ENCODE results near the gene SASH3. TPM values are rescaled to one million over a fixed set of nuclear protein-coding genes. Genes with fewer than 3 reads are reported as not detected.
"Not testable (repeated sequence)": the region's sequence is repeated elsewhere in the genome, so short reads cannot be mapped to it uniquely, and the experiment has no call there.

Gene SASH3
- total RNA-seq, 1 donor from 2014 or later = 14.0 TPM

GRCh38 chrX:129737916-129738315, 41.8 kb upstream of the SASH3 start:
- TF ChIP-seq CTCF (IDR thresholded peaks at IDR 0.05) (no peak), POLR2AphosphoS5 (IDR thresholded peaks at IDR 0.05; ENCODE audit: insufficient read depth in 1 of 2, low read depth in 1 of 2) (no peak), POLR2A (IDR thresholded peaks at IDR 0.05) (no peak)
- H3K27me3 ChIP-seq = no peaks in the 10 kb centered on the region
- H3K9me3 ChIP-seq = no peaks in the 10 kb centered on the region
- H3K4me1 ChIP-seq = peaks cover 10% of the 10 kb centered on the region
- H3K27ac ChIP-seq = peak overlapping the region; percentile 70
- no peaks in the 10 kb centered on the region for H3K36me3 ChIP-seq
- H3K4me3 ChIP-seq = no peak overlapping the region
- no peak for DNase-seq (ENCODE audit: extremely low spot score in 2 of 2)
- intact Hi-C loops (cut with DNase I) = no loop called here

- peak within 1 kb of the TSS; percentile 70 for H3K27ac ChIP-seq
Observed at GRCh38 chrX:129738466-129739308, 41.1 kb upstream of the SASH3 start, which contains the start of gene XPNPEP2. Gene XPNPEP2, plus strand, starts transcription at chrX:129738979. Its CDS starts 235 bp downstream, at chrX:129739214.

GRCh38 chrX:129739578-129739977, 40.2 kb upstream of the SASH3 start:
- Histone ChIP-seq H3K27ac (no peak overlapping the region), H3K4me3 (no peak overlapping the region), H3K4me1 (peaks cover 10% of the 10 kb centered on the region), H3K9me3 (no peaks in the 10 kb centered on the region), H3K36me3 (no peaks in the 10 kb centered on the region), H3K27me3 (no peaks in the 10 kb centered on the region)
- intact Hi-C loops (cut with DNase I) = no loop called here
- no peak for DNase-seq (ENCODE audit: extremely low spot score in 2 of 2)
- TF ChIP-seq POLR2A (IDR thresholded peaks at IDR 0.05) (no peak), CTCF (IDR thresholded peaks at IDR 0.05) (no peak), POLR2AphosphoS5 (IDR thresholded peaks at IDR 0.05; ENCODE audit: insufficient read depth in 1 of 2, low read depth in 1 of 2) (no peak)

More at GRCh38 chrX:129738466-129739308, 41.1 kb upstream of the SASH3 start, which contains the start of gene XPNPEP2:
- Histone ChIP-seq H3K27me3 (no peaks in the 10 kb centered on the region), H3K4me1 (peaks cover 10% of the 10 kb centered on the region), H3K36me3 (no peaks in the 10 kb centered on the region), H3K4me3 (no peak within 1 kb of the TSS), H3K9me3 (no peaks in the 10 kb centered on the region)
- intact Hi-C loops (cut with DNase I) = no loop called here
- no peak for DNase-seq (ENCODE audit: extremely low spot score in 2 of 2)
- TF ChIP-seq POLR2AphosphoS5 (IDR thresholded peaks at IDR 0.05; ENCODE audit: insufficient read depth in 1 of 2, low read depth in 1 of 2) (peak in 1 of 2 donors; percentile 52), CTCF (IDR thresholded peaks at IDR 0.05) (no peak), POLR2A (IDR thresholded peaks at IDR 0.05) (no peak)

- H3K4me1 ChIP-seq = peaks cover 10% of the 10 kb centered on the region
- intact Hi-C loops (cut with DNase I) = no loop called here
- no peak overlapping the region for H3K4me3 ChIP-seq
- TF ChIP-seq POLR2AphosphoS5 (IDR thresholded peaks at IDR 0.05; ENCODE audit: insufficient read depth in 1 of 2, low read depth in 1 of 2) (no peak), POLR2A (IDR thresholded peaks at IDR 0.05) (no peak), CTCF (IDR thresholded peaks at IDR 0.05) (no peak)
- H3K27ac ChIP-seq = no peak overlapping the region
- no peaks in the 10 kb centered on the region for H3K36me3 ChIP-seq
- H3K9me3 ChIP-seq = no peaks in the 10 kb centered on the region
- DNase-seq (ENCODE audit: extremely low spot score in 2 of 2) = no peak
- H3K27me3 ChIP-seq = no peaks in the 10 kb centered on the region
Observed at GRCh38 chrX:129741880-129742758, 37.6 kb upstream of the SASH3 start.

GRCh38 chrX:129742759-129743152, 37.0 kb upstream of the SASH3 start:
- H3K27me3 ChIP-seq; H3K4me3 ChIP-seq; intact Hi-C loops (cut with DNase I); H3K36me3 ChIP-seq; H3K9me3 ChIP-seq; H3K4me1 ChIP-seq; H3K27ac ChIP-seq; DNase-seq (ENCODE audit: extremely low spot score in 2 of 2): not testable (repeated sequence)

Data from vagina (tissue), 2 donors.